Measurements from ENCODE around the gene NPTX1.

NPTX1 gene

DNA sequence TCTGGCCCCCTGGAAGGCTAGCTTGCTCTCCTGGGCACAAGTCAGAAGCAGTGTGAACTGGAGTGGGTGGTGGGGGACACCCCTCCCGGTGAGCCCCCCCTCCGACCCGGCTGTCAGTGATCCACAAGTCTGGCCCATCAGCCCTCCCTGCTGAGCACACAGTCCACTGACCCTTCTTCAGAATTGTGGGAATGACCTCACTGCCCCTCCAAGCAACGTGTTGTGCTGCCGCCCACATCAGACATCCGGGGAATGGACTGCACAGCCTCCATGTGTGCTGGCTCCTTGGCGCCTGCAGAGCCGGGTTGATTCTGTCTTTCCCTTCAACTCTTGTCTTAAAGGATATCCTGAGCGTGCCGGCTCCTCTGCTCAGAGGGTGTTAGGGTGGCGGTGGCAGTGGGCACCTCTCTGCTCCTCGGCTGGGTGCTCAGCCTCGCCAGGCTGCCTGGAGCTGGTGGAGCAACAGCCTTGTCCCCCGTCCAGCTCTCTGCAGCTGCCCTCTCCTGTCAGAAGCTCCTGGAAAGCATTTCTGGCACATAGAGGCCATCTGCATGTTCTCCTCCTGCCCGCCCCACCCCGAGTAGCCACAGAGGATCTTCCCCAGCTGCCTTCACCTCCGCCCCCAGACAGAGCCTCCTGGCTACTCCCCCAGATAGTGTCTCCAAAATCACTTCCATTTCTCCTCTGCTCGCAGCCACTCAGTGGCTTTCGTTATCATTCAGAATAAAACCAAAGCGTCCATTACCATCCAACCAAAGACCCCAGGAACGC lies 19.8 kb downstream of the NPTX1 start:
- Histone ChIP-seq H3K36me3 (ENCODE audit: low read depth) (no peaks in the 10 kb centered on the region), H3K4me1 (ENCODE audit: insufficient read depth, poor library complexity, severe bottlenecking) (peaks cover 8% of the 10 kb centered on the region), H3K9me3 (ENCODE audit: severe bottlenecking) (no peaks in the 10 kb centered on the region), H3K27me3 (ENCODE audit: insufficient read depth, poor library complexity, severe bottlenecking) (no peaks in the 10 kb centered on the region), H3K4me3 (ENCODE audit: severe bottlenecking) (no peak overlapping the region), H3K27ac (ENCODE audit: poor library complexity, severe bottlenecking) (no peak overlapping the region)
- DNase-seq (ENCODE audit: low spot score) (no peak), ATAC-seq (ENCODE audit: low read depth) (no peak)
- no peak for TF ChIP-seq CTCF (IDR thresholded peaks at IDR 0.05; ENCODE audit: poor library complexity, severe bottlenecking)

- peak overlapping the region; percentile 60 for H3K27ac ChIP-seq (ENCODE audit: poor library complexity, severe bottlenecking)
- TF ChIP-seq CTCF (IDR thresholded peaks at IDR 0.05; ENCODE audit: poor library complexity, severe bottlenecking) = no peak
- H3K36me3 ChIP-seq (ENCODE audit: low read depth) = no peaks in the 10 kb centered on the region
- peaks cover 8% of the 10 kb centered on the region for H3K4me1 ChIP-seq (ENCODE audit: insufficient read depth, poor library complexity, severe bottlenecking)
- H3K27me3 ChIP-seq (ENCODE audit: insufficient read depth, poor library complexity, severe bottlenecking) = no peaks in the 10 kb centered on the region
- DNase-seq (ENCODE audit: low spot score) (no peak), ATAC-seq (ENCODE audit: low read depth) (no peak)
- H3K4me3 ChIP-seq (ENCODE audit: severe bottlenecking) = no peak overlapping the region
- H3K9me3 ChIP-seq (ENCODE audit: severe bottlenecking) = no peaks in the 10 kb centered on the region
Measured at GRCh38 chr17:80455784-80456183, 20.6 kb downstream of the NPTX1 start.

- no peak for TF ChIP-seq CTCF (IDR thresholded peaks at IDR 0.05; ENCODE audit: poor library complexity, severe bottlenecking)
- H3K4me1 ChIP-seq (ENCODE audit: insufficient read depth, poor library complexity, severe bottlenecking) = peaks cover 8% of the 10 kb centered on the region
- no peak for DNase-seq (ENCODE audit: low spot score)
- peak overlapping the region; percentile 70 for H3K4me3 ChIP-seq (ENCODE audit: severe bottlenecking)
- H3K27me3 ChIP-seq (ENCODE audit: insufficient read depth, poor library complexity, severe bottlenecking) = no peaks in the 10 kb centered on the region
- peak overlapping the region; percentile 60 for H3K27ac ChIP-seq (ENCODE audit: poor library complexity, severe bottlenecking)
- no peaks in the 10 kb centered on the region for H3K36me3 ChIP-seq (ENCODE audit: low read depth)
- peak; percentile 46; the same call in 1 of the 3 replicates for ATAC-seq (ENCODE audit: low read depth)
- H3K9me3 ChIP-seq (ENCODE audit: severe bottlenecking) = no peaks in the 10 kb centered on the region
Measured at GRCh38 chr17:80455336-80455710, 21.1 kb downstream of the NPTX1 start.

DNA sequence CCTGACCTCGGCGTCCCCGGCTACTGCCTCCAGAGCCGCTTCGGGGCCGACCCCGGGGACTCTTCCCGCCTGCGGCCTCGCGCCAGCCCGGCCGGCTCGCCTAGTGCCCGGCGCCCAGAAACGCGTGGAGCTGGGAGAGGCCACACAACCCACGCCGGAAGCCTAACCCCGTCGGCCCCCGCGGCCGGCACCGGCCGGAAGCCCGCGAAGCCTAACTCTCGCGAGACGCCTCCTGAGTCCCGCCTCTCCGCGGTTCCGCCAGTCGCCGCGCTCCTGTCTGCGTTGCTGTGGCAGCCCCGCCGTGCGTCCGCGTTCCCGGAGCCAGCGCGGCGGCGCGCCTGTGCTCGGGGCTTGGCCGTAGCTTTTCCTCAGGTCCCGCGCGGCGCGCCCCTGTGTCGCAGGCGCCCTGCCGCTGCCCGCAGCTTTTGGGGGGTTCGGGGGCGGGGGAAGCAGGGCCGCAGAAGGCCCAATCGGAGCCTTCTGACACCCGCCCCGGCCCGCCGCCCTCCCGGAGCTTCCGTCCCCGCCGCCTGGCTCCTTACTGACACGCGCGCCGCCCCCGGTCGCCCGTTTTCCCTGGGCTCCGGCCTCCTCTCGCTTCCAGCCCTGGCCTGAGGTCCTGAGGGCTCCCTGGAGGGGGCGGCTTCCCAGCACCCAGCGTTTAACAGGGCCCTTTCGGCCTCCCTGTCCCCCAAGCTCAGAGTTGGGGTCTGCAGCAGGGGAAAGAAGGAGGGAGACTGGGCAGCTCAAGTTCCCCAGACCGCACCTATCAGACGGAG lies 21.7 kb downstream of the NPTX1 start:
- Histone ChIP-seq H3K4me1 (ENCODE audit: insufficient read depth, poor library complexity, severe bottlenecking) (peaks cover 8% of the 10 kb centered on the region), H3K36me3 (ENCODE audit: low read depth) (no peaks in the 10 kb centered on the region), H3K9me3 (ENCODE audit: severe bottlenecking) (no peaks in the 10 kb centered on the region), H3K4me3 (ENCODE audit: severe bottlenecking) (peak overlapping the region; percentile 70), H3K27me3 (ENCODE audit: insufficient read depth, poor library complexity, severe bottlenecking) (no peaks in the 10 kb centered on the region), H3K27ac (ENCODE audit: poor library complexity, severe bottlenecking) (peak overlapping the region; percentile 60)
- no peak for TF ChIP-seq CTCF (IDR thresholded peaks at IDR 0.05; ENCODE audit: poor library complexity, severe bottlenecking)
- ATAC-seq (ENCODE audit: low read depth) = peak; percentile 90
- peak; percentile 97 for DNase-seq (ENCODE audit: low spot score)

Measured in RWPE2 (cell line).